Prostate gland (tissue), 2 donors: ENCODE data around the gene MRPL50.

ENCODE experiments used
- POLR2A ChIP-seq: fragments of 450-650 bp; IDR thresholded peaks from one replicate; pipeline ENCODE4 v1.6.1; 2016; ENCODE audit warnings: antibody characterized with exemption, mild to moderate bottlenecking
- POLR2AphosphoS5 ChIP-seq: sonication (generic); formaldehyde crosslinking; IDR thresholded peaks from one replicate; pipeline ENCODE4 v1.6.1; 2017; ENCODE audit warnings: antibody characterized with exemption
- TF ChIP-seq, protein P1 (sequence below), 4 experiments: fragments of 200-600 bp in 2 of 4; fragments of 450-650 bp in 2 of 4; sonication (generic) in 2 of 4; IDR thresholded peaks; 1 replicate in 3 of 4; 2 replicates in 1 of 4; pipeline ENCODE4 v1.5.1; 2016 to 2019; ENCODE audit warnings: antibody characterized with exemption in 4 of 4, mild to moderate bottlenecking in 2 of 4, moderate library complexity in 2 of 4

DNA sequence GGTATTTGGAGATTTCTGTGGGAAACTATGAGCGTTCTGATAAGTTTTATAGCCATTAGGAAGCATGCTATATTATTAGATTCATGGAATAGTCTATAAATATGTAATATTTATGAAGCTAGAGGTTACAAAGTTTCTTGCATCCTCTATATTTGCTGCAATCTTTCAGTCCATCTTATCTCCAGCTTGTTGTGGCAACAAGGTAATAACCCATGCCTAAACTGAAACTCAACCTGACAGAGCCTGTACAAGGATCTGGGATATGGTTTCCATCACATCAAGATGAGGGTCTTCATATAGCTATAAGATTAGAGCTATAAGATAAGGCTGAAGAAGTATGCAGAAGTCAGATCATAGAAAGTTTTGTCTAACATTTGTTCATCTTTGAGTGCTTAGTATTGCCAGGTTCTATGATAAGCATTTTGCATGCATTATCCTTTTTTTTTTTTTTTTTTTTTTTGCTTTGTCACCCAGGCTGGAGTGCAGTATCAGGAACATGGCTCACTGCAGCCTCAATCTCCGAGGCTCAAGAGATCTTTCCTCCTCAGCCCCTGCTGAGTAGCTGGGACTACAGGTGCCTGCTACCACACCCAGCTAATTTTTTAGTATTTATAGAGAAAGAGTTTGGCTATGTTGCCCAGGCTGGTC is 28.4 kb downstream of the MRPL50 start:
- TF ChIP-seq, protein P1, sequence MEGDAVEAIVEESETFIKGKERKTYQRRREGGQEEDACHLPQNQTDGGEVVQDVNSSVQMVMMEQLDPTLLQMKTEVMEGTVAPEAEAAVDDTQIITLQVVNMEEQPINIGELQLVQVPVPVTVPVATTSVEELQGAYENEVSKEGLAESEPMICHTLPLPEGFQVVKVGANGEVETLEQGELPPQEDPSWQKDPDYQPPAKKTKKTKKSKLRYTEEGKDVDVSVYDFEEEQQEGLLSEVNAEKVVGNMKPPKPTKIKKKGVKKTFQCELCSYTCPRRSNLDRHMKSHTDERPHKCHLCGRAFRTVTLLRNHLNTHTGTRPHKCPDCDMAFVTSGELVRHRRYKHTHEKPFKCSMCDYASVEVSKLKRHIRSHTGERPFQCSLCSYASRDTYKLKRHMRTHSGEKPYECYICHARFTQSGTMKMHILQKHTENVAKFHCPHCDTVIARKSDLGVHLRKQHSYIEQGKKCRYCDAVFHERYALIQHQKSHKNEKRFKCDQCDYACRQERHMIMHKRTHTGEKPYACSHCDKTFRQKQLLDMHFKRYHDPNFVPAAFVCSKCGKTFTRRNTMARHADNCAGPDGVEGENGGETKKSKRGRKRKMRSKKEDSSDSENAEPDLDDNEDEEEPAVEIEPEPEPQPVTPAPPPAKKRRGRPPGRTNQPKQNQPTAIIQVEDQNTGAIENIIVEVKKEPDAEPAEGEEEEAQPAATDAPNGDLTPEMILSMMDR (IDR thresholded peaks at IDR 0.05) = no peak
- TF ChIP-seq POLR2AphosphoS5 = no peak
- no peak for TF ChIP-seq POLR2A
